Endothelial cell of hepatic sinusoid (primary cell): ENCODE measurements around the gene UBA5.

Experiments used
- in situ Hi-C: cut with HindIII; loops from 2 replicates; pipeline ENCODE4 v1.10.0; 2017; ENCODE audit warnings: low sequenced_read_pairs

Gene UBA5

DNA sequence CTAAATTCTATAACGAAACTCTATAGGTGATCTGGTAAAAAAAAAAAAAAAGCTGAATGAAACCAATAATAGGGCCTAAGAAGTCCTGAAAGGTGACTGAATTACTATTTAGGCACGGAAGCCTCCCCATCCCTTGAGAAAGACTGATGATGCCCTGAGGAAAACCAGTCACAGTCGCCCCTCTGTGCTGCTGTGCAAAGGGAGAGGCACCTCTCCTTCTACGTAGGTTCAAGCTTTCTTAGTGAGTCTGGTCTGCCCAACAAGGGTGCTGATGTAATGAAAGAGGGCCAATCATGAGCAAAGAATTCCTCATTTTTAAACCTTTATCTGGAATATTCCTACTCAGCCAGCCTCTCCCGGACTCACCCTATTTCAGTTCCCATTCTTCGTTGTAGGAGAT lies 50.2 kb downstream of the UBA5 start:
- in situ Hi-C loops: no loop called here

DNA sequence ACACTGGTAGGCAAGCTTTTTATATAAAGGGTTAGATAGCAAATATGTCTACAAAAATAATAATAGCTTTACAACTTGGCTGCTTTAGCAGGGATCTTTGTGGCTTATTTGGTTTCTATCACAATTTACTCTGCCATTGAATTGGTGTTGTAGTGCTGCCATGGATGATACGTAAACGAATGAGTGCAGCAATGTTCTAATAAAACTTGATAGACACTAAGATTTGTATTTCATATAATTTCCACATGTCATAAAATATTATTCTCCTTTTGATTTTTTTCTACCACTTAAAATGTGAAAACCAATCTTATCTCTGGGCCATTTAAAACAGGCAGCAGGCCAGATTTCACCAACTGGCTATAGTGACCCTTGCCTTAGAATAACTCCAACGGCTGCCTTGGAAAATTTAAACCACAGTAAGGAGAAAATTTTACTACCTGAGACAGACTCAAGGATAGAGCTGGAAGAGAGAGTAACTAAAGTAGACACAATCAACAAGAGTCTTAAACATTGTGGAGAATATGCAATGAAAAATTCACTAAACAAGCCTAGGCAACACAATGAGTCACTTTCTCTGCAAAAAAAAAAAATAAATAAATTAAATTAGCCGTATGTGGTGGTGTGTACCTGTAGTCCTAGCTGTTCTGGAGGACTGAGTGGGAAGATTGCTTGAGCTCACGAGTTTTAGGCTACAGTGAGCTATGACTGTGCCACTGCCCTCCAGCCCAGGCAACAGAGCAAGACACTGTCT lies 54.0 kb downstream of the UBA5 start:
- in situ Hi-C loops: no loop called here

DNA sequence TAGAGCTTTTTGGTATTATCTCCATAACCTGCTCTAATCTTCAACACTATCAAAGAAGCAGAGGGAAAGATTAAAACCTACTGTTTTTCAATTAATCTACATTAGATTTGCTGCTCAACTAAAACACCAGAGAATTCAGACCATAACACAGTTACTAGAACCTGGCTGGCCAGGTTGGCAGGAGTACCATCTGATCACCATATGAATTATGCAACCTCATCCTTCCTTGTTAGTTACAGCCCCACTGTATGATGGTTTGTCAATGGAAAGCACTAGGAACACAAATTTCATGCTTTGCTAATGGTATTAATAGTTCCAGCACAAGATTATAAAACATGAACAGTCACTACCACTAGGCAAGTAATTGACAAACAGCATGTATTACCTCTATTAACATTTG lies 56.2 kb downstream of the UBA5 start:
- in situ Hi-C loops: no loop called here

DNA sequence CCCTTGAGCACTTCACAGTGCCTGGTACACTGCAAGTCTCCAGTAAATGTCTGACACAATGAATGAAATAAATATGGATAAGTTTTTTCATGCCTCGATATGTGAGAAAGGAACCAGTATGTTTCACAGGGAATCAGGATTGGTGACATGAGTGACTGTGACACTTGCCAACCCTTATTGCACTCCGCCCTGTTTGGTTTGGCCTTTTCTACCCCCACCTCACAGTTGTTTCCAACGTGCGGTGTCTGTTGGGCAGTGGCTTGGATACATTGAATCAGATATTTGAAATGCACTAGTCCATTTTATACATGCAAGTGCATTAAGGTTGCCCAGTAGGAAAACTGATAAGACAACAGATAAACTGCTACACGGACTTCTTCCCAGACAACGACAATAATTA lies 60.1 kb downstream of the UBA5 start:
- in situ Hi-C loops: no loop called here

DNA sequence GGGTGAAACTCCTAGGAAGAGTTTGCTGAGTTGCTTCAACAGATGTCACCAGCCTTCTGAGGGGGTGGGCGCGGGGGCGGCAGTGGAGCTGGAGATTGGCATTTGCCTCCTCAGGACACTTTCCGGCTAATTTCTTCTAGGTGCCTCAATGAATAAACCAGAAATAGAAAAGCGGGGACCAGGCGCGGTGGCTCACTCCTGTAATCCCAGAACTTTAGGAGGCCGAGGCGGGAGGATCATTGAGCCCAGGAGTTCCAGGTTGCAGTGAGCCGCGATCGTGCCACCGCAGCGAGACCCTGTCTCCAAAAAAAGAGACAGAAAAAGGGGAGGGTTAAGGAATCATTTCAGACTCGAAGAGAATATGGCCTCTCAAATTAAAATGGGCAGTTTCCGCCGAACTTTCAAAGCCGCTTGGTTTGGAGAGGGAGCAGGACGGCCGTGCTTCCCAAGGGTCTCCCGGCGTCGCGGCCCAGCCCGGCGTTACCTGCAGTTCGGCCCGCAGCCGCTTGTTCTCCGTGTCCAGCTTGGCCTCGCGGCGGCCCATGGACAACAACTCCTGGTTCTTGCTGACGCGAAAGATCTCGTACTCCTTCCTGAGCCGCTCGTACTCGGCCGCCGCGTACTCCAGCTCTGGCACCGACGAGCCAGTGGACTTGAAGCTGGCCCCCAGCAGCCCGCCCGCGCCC lies 61.5 kb downstream of the UBA5 start:
- in situ Hi-C loops: no loop called here

DNA sequence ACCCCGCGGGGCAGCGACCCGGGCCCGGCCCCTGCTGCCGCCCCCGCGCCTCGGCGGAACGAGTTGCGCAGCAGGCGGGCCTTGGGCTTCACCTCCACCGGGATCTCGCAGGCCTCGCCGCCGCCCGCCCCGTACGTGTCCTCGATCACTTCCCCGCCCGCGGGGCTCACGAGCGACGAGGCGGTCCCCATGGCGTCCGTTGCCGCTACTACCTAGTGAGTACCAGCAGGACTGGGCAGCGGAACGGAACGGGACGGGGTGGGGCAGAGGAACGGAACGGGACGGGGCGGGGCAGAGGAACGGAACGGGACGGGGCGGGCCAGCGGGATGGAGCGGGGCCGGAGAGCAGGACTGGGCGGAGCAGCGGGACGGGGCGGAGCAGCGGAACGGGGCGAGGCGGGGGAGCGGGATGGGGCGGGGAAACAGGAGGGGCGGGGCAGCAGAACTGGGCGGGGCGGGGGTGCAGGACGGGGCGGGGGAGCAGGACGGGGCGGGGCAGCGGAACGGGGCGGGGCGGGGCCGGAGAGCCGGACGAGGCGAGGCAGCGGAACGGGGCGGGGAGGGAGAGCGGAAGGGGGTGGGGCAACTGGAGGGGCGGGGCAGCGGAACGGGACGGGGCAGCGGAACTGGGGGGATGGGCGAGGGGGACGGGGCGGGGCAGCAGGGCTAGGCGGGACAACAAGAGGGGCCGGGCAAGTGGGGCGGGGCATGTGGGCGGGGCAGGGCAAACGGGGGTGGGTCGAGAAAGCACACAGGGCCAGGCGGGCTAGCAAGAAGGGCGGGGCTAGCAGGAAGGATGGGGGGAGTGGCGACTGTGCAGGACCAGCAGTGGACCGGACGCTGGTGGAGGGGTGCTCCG lies 62.3 kb downstream of the UBA5 start, which contains the start of gene NPHP3:
NPHP3 (minus strand) TSS at position 245 of the 859 bp plus-strand sequence; CDS start at position 191, 54 bp downstream.
- in situ Hi-C loops: no loop called here

DNA sequence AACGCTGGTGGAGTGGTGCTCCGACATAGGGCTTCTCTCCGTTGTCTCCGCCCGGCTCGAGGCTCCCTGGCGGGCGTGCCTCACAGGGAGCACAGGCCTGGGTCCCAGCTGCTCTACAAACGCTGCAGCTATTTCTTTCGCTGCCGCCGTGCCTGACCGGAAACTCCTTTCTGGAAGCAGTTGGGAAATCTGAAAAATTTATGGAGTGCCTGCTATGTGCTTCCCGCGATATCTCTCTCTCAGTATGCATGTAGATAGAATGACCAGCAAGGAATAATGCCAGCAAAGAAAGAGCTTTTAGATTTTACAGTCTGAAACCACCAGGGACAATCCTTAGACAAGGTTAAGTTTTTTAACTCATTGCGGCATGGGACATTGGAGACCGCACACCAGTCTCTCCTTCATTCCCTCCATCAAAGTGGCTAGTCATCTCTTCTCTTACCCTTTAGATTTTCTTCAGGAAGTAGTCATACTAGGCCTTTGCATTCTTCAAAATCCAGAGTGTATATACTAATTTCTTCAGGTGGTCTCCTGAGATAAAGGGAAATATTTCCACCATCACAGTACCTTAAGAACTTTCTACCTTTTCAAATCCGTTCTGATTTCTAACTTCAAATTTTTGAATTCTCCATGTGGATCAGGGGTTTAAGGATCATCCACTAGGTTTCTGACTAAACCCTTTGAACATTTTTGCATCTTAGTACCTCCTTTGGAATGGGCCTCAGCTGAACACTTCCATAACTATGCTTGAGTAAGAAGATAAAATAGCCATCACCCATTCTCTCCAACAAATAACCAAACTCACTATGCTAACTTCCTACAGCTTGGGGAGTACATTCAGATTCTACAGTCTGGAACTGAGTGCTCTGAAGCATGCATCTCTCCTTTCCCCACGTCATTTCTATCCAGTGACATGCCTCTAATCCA lies 63.2 kb downstream of the UBA5 start:
- in situ Hi-C loops: no loop called here

DNA sequence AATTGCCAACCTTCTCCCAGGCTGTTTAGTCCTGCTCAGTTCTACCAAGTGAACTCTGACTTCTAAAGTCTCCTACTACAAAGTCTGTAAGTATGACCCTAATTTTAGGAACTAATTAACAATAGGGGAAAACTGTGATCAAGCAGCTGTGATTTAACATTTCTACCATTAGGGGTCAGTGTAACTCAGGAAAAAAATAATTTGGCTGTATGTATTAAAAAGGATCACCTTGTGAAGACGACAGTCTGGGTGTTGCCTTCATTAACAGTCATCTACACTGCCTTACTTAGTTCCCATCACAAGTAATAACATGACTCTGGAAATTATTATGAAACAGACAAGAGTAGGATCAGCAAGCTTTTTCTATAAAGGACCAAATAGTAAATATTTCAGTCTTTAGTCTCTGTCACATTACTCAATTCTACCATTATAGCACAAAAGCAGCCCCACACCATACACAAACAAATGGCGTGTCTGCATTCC lies 66.3 kb downstream of the UBA5 start:
- in situ Hi-C loops: loop anchor here (25.0 kb wide), 1 partner anchor 636 kb away; no protein-coding TSS in a partner anchor
